ENCODE data around the gene HDAC7.

Gene HDAC7

DNA sequence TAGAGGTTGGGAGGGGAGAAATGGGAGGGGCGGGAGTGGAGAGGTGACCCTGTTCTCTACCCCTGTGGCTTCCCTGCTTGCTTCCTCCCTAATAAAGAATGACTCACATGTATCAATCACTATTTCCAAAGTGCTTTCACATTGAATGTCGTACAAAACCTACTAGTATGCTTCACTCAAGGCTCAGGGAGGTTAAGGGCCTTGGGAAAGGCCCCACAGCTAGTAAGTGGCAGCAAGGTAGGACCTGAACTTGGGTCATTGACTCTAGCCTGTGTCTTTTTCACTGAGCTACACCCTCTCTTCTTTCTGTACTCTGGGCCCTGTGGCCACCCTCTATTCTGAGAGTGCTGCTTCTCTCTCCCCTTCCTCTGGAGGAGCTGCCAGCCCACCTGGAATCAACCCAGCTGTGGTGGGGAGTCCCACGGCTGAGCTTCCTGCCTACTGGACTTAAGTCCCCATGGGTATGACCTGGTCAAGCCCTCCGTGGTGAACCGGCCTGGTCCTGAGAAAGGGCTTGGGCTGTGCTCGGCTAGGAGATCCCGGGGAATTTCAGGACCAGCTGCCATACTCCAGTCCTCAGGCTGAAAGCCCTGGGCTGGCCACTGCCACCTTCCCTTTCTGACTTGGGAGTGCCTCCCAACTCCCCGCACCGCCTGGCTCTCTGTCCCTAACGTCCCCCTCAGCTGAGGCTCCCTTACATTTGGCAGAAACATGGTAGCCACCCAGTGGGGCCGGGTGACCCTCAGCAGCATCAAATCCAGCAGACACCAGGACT is 33.6 kb downstream of the HDAC7 start:
- in situ Hi-C loops (cut with MboI; ENCODE audit: low pct_unique_long_range_greater_than_20kb, low sequenced_read_pairs, unreplicated experiment) = no loop called here
- no peak for DNase-seq (ENCODE audit: low spot score)

GRCh38 chr12:47785036-47785886 is 34.4 kb downstream of the HDAC7 start:
- TF ChIP-seq, protein P1, sequence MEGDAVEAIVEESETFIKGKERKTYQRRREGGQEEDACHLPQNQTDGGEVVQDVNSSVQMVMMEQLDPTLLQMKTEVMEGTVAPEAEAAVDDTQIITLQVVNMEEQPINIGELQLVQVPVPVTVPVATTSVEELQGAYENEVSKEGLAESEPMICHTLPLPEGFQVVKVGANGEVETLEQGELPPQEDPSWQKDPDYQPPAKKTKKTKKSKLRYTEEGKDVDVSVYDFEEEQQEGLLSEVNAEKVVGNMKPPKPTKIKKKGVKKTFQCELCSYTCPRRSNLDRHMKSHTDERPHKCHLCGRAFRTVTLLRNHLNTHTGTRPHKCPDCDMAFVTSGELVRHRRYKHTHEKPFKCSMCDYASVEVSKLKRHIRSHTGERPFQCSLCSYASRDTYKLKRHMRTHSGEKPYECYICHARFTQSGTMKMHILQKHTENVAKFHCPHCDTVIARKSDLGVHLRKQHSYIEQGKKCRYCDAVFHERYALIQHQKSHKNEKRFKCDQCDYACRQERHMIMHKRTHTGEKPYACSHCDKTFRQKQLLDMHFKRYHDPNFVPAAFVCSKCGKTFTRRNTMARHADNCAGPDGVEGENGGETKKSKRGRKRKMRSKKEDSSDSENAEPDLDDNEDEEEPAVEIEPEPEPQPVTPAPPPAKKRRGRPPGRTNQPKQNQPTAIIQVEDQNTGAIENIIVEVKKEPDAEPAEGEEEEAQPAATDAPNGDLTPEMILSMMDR (IDR thresholded peaks at IDR 0.05; ENCODE audit: extremely low read depth, insufficient read depth, missing control alignments) = no peak
- DNase-seq (ENCODE audit: low spot score) = no peak
- in situ Hi-C loops (cut with MboI; ENCODE audit: low pct_unique_long_range_greater_than_20kb, low sequenced_read_pairs, unreplicated experiment) = no loop called here

More for the DNA sequence above, 33.6 kb downstream of the HDAC7 start:
- TF ChIP-seq, protein P1 (IDR thresholded peaks at IDR 0.05; ENCODE audit: extremely low read depth, insufficient read depth, missing control alignments) = no peak

- no peak for DNase-seq (ENCODE audit: low spot score)
- TF ChIP-seq, protein P1 (IDR thresholded peaks at IDR 0.05; ENCODE audit: extremely low read depth, insufficient read depth, missing control alignments) = no peak
- in situ Hi-C loops (cut with MboI; ENCODE audit: low pct_unique_long_range_greater_than_20kb, low sequenced_read_pairs, unreplicated experiment) = no loop called here
Measured at GRCh38 chr12:47783821-47784819, 35.6 kb downstream of the HDAC7 start.

DNA sequence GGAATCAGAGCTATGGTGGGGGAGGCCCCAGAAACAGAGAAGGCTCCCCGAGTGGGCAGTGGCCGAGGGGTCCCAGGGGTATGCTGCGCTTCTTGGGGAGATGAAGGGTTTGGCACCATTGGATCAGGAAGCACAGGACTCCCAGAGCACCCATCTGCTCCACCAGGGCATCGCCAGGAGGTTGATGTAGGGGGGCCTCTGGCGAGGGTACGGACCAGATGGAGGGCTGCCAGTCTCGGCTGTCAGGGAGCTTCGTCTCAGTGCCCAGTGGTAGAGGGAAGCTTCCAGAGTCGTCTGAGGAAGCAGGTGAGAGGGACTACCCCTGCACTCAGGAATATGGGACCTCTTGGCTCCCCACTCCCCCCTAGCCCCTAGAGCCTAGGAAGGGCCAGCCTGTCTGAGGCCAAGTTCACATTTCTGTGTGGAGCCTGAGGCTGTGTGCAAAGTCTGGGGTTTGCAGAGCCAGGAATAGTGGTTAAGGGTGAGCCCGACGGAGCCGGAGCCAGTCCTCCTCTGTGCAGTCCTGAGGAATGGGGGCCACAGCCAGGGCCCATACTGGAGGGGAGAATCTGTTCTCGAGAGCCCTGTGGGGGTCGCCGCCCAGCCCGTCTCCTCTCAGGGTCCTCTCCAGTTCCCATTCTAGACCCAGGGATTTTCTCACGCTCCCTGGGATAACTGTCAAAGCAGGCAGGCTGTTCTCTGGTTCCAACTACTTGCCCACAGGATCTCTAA is 36.5 kb downstream of the HDAC7 start:
- in situ Hi-C loops (cut with MboI; ENCODE audit: low pct_unique_long_range_greater_than_20kb, low sequenced_read_pairs, unreplicated experiment) = no loop called here
- TF ChIP-seq, protein P1 (IDR thresholded peaks at IDR 0.05; ENCODE audit: extremely low read depth, insufficient read depth, missing control alignments) = no peak

DNA sequence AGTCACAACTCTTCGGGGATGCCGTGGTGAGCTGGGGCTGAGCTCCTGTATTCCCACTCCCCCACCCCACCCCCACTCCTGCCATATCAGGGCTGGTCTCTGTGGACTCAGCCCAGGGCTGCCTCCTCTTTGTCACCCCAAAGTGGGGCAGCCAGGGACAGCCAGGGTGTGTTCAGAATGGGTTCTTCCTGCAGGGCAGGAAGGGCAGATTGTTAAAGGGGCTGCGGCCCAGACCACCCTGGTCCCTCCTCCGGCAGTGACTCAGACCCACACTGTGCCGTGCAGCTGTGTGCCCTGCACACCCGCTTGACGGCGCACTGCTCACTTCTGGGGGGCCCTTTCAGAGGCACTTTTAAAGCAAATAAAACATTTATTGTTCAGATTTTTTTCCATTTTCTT is 37.3 kb downstream of the HDAC7 start:
- TF ChIP-seq, protein P1 (IDR thresholded peaks at IDR 0.05; ENCODE audit: extremely low read depth, insufficient read depth, missing control alignments) = no peak
- DNase-seq (ENCODE audit: low spot score) = no peak
- in situ Hi-C loops (cut with MboI; ENCODE audit: low pct_unique_long_range_greater_than_20kb, low sequenced_read_pairs, unreplicated experiment) = no loop called here

More for the DNA sequence above, 36.5 kb downstream of the HDAC7 start:
- DNase-seq (ENCODE audit: low spot score) = no peak
